Astrocyte (in vitro differentiated cells and primary cell): ENCODE data around the gene HPS3. TPM values are rescaled to one million over a fixed set of nuclear protein-coding genes. Genes with fewer than 3 reads are reported as not detected.

Experiments used
- DNase-seq: peaks from one replicate; pipeline ENCODE4 v3.0.0-alpha.2; 2010; ENCODE audit warnings: low read depth
- FAIRE-seq: peaks from 2 replicates; lab custom pipeline; 2011; peaks lifted over from hg19 to GRCh38; lab: Jason Lieb, UNC
- H2AFZ ChIP-seq: 2 replicates; pipeline ENCODE4 v1.6.0; 2012; ENCODE audit warnings: low read depth, low read length, inconsistent platforms
- H3K27ac ChIP-seq: 2 replicates; pipeline ENCODE4 v1.5.1; 2011; ENCODE audit warnings: low read depth, low read length, inconsistent platforms
- H3K27me3 ChIP-seq: 2 replicates; pipeline ENCODE4 v1.6.0; 2011; ENCODE audit warnings: low read length, inconsistent platforms; ENCODE audit not compliant: insufficient read depth
- H3K36me3 ChIP-seq: 2 replicates; pipeline ENCODE4 v1.5.1; 2011; ENCODE audit warnings: low read length, inconsistent platforms; ENCODE audit not compliant: insufficient read depth
- H3K4me1 ChIP-seq: 2 replicates; pipeline ENCODE4 v1.5.1; 2011; ENCODE audit warnings: low read length, inconsistent platforms; ENCODE audit not compliant: insufficient read depth
- H3K4me2 ChIP-seq: 2 replicates; pipeline ENCODE4 v1.6.0; 2012; ENCODE audit warnings: low read length, inconsistent platforms
- H3K4me3 ChIP-seq: 2 replicates; pipeline ENCODE4 v1.5.1; 2011; ENCODE audit warnings: low read depth, mild to moderate bottlenecking, low read length, inconsistent platforms; ENCODE audit not compliant: insufficient read depth
- H3K79me2 ChIP-seq: 2 replicates; pipeline ENCODE4 v1.6.0; 2012; ENCODE audit warnings: mild to moderate bottlenecking, low read length, inconsistent platforms; ENCODE audit not compliant: insufficient read depth
- H3K9ac ChIP-seq: 2 replicates; pipeline ENCODE4 v1.6.0; 2012; ENCODE audit warnings: mild to moderate bottlenecking, low read length, inconsistent platforms
- H3K9me3 ChIP-seq: 2 replicates; pipeline ENCODE4 v1.5.1; 2012; ENCODE audit warnings: low read depth, mild to moderate bottlenecking, low read length, inconsistent platforms; ENCODE audit not compliant: insufficient read depth
- H4K20me1 ChIP-seq: 2 replicates; pipeline ENCODE4 v1.6.0; 2012; ENCODE audit warnings: low read length, inconsistent platforms; ENCODE audit not compliant: insufficient read depth
- H3K27ac Mint-ChIP-seq: one replicate; pipeline ENCODE4 v1.8.0; 2021; ENCODE audit warnings: mild to moderate bottlenecking, mixed read lengths; ENCODE audit not compliant: unreplicated experiment
- H3K27me3 Mint-ChIP-seq: one replicate; pipeline ENCODE4 v1.8.0; 2021; ENCODE audit warnings: low read depth, mixed read lengths; ENCODE audit not compliant: unreplicated experiment
- H3K36me3 Mint-ChIP-seq: one replicate; pipeline ENCODE4 v1.8.0; 2021; ENCODE audit warnings: low read depth, mixed read lengths; ENCODE audit not compliant: unreplicated experiment
- H3K4me1 Mint-ChIP-seq: one replicate; pipeline ENCODE4 v1.8.0; 2021; ENCODE audit warnings: low read depth, mixed read lengths; ENCODE audit not compliant: unreplicated experiment
- H3K4me3 Mint-ChIP-seq: one replicate; pipeline ENCODE4 v1.8.0; 2021; ENCODE audit warnings: mild to moderate bottlenecking, moderate library complexity, mixed read lengths; ENCODE audit not compliant: unreplicated experiment
- H3K9me3 Mint-ChIP-seq: one replicate; pipeline ENCODE4 v1.8.0; 2021; ENCODE audit warnings: mild to moderate bottlenecking, mixed read lengths; ENCODE audit not compliant: unreplicated experiment
- EZH2 ChIP-seq: IDR thresholded peaks from 2 replicates; pipeline ENCODE4 v1.6.1; 2012; ENCODE audit warnings: mild to moderate bottlenecking, low read length, inconsistent platforms; ENCODE audit not compliant: insufficient read depth
- total RNA-seq: library from RNA; stranded (reverse); gene quantifications from 2 replicates; pipeline ENCODE4 v1.2.1, GENCODE V29; 2021
- TF ChIP-seq, protein P1 (sequence below): IDR thresholded peaks from 2 replicates; pipeline ENCODE4 v1.5.1; 2011; ENCODE audit warnings: low read depth, mild to moderate bottlenecking, inconsistent platforms, low read length, moderate library complexity; ENCODE audit not compliant: insufficient read depth

The HPS3 gene
- total RNA-seq, 1 donor from 2014 or later = 10.9 TPM

DNA sequence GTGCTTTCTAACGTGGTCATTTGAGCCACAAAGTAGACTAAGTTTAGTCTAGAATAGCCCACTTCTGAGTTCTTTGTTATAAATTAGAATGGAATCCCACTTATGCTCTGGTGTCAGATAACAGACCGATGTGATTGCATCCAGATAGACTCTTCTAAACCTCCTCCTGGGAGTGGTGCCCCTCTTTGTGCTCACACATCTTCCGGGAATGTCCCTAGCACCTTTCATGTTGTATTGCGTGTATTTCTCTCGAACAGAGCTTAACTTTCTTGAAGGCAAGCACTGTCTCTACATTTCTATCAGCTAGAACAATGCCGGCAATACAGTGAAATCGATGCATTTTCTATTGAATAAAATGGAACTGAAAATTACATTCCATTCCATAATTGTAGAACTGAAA lies 69.2 kb downstream of the HPS3 start:
- FAIRE-seq = no peak
- H3K9me3 ChIP-seq = no peaks in the 10 kb centered on the region
- peak overlapping the region; percentile 3 for H3K4me3 ChIP-seq
- H3K79me2 ChIP-seq = no peaks in the 10 kb centered on the region
- H3K9ac ChIP-seq = no peak overlapping the region
- Mint-ChIP-seq H3K27me3 (no peaks in the 10 kb centered on the region), H3K4me3 (peak overlapping the region; percentile 64), H3K27ac (no peak overlapping the region), H3K4me1 (peaks cover 15% of the 10 kb centered on the region), H3K36me3 (no peaks in the 10 kb centered on the region), H3K9me3 (no peaks in the 10 kb centered on the region)
- DNase-seq = peak; percentile 76
- no peaks in the 10 kb centered on the region for H4K20me1 ChIP-seq
- peaks cover 7% of the 10 kb centered on the region for H3K4me1 ChIP-seq
- H3K27me3 ChIP-seq = no peaks in the 10 kb centered on the region
- H3K27ac ChIP-seq = no peak overlapping the region
- TF ChIP-seq EZH2 = no peak
- TF ChIP-seq, protein P1, sequence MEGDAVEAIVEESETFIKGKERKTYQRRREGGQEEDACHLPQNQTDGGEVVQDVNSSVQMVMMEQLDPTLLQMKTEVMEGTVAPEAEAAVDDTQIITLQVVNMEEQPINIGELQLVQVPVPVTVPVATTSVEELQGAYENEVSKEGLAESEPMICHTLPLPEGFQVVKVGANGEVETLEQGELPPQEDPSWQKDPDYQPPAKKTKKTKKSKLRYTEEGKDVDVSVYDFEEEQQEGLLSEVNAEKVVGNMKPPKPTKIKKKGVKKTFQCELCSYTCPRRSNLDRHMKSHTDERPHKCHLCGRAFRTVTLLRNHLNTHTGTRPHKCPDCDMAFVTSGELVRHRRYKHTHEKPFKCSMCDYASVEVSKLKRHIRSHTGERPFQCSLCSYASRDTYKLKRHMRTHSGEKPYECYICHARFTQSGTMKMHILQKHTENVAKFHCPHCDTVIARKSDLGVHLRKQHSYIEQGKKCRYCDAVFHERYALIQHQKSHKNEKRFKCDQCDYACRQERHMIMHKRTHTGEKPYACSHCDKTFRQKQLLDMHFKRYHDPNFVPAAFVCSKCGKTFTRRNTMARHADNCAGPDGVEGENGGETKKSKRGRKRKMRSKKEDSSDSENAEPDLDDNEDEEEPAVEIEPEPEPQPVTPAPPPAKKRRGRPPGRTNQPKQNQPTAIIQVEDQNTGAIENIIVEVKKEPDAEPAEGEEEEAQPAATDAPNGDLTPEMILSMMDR = no peak
- H3K4me2 ChIP-seq = peak overlapping the region; percentile 65
- H3K36me3 ChIP-seq = no peaks in the 10 kb centered on the region
- H2AFZ ChIP-seq = no peak overlapping the region

DNA sequence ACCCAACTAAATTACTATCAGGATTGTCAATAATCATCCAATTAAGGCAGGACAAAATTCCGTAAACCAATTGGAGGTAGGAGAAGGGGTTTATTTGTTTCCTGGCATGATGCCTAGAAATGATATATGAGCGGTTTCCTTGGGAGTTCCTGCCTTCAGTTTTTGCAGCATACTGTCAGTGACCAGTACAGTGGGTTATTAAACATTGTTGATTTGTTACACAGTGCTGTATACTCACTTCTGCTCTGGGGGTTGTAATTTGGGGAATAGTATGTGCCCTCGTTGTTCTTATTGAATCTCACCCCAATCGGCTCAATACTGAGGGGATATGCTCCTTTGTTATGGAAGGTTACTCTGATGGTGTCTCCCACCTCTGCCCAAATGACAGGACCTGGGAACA lies 70.0 kb downstream of the HPS3 start:
- peaks cover 15% of the 10 kb centered on the region for H3K4me1 Mint-ChIP-seq
- Histone ChIP-seq H3K4me1 (peaks cover 7% of the 10 kb centered on the region), H4K20me1 (no peaks in the 10 kb centered on the region), H3K9me3 (no peaks in the 10 kb centered on the region), H2AFZ (no peak overlapping the region), H3K27ac (no peak overlapping the region), H3K9ac (no peak overlapping the region), H3K79me2 (no peaks in the 10 kb centered on the region), H3K4me3 (no peak overlapping the region), H3K36me3 (no peaks in the 10 kb centered on the region), H3K4me2 (no peak overlapping the region), H3K27me3 (no peaks in the 10 kb centered on the region)
- H3K9me3 Mint-ChIP-seq = no peaks in the 10 kb centered on the region
- peak; percentile 51 for DNase-seq
- no peak overlapping the region for H3K27ac Mint-ChIP-seq
- no peaks in the 10 kb centered on the region for H3K27me3 Mint-ChIP-seq
- no peak overlapping the region for H3K4me3 Mint-ChIP-seq
- TF ChIP-seq, protein P1 = no peak
- TF ChIP-seq EZH2 = no peak
- no peaks in the 10 kb centered on the region for H3K36me3 Mint-ChIP-seq
- no peak for FAIRE-seq

DNA sequence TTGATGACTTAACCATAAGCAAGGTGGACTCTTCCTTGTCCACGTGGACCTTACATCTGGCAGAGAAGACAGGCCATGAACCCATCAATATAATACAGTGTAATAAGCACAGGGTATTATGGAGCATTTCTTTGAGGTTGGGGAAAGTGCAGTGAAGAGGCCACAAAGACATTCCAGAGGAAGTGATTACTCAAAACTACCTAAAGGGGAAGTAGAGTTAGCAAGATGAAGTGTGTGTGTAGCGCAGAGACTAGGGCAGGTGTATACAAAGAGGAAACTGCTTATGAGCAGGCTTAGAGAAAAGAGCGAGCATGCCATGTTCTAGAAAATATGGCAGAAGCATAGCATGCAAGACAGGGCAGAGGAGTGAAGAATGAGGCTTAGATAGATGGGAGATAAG lies 74.3 kb downstream of the HPS3 start:
- Mint-ChIP-seq H3K36me3 (no peaks in the 10 kb centered on the region), H3K27ac (no peak overlapping the region), H3K27me3 (no peaks in the 10 kb centered on the region), H3K4me1 (no peaks in the 10 kb centered on the region), H3K4me3 (no peak overlapping the region), H3K9me3 (no peaks in the 10 kb centered on the region)
- Histone ChIP-seq H2AFZ (no peak overlapping the region), H3K36me3 (no peaks in the 10 kb centered on the region), H4K20me1 (no peaks in the 10 kb centered on the region), H3K4me2 (no peak overlapping the region), H3K9me3 (no peaks in the 10 kb centered on the region), H3K27ac (no peak overlapping the region), H3K79me2 (no peaks in the 10 kb centered on the region), H3K27me3 (no peaks in the 10 kb centered on the region), H3K4me3 (no peak overlapping the region), H3K9ac (no peak overlapping the region), H3K4me1 (peaks cover 2% of the 10 kb centered on the region)
- DNase-seq = no peak
- TF ChIP-seq, protein P1 = no peak
- TF ChIP-seq EZH2 = no peak
- no peak for FAIRE-seq
